ENCODE data around the gene ETHE1.

ETHE1 gene

GRCh38 chr19:43489310-43489709 lies 37.7 kb downstream of the ETHE1 start:
- DNase-seq = no peak

GRCh38 chr19:43488179-43488578 lies 38.8 kb downstream of the ETHE1 start:
- no peak for DNase-seq

GRCh38 chr19:43486412-43486811 lies 40.6 kb downstream of the ETHE1 start:
- no peak for DNase-seq

- no peak for DNase-seq
Observed at GRCh38 chr19:43485951-43486350, 41.0 kb downstream of the ETHE1 start.

- no peak for DNase-seq
Observed at GRCh38 chr19:43483281-43483680, 43.7 kb downstream of the ETHE1 start.

GRCh38 chr19:43482193-43482592 lies 44.8 kb downstream of the ETHE1 start:
- DNase-seq = no peak

GRCh38 chr19:43481701-43482100 lies 45.3 kb downstream of the ETHE1 start:
- DNase-seq = no peak

- DNase-seq = no peak
Observed at GRCh38 chr19:43480574-43480973, 46.4 kb downstream of the ETHE1 start.

GRCh38 chr19:43479961-43480561 lies 46.9 kb downstream of the ETHE1 start:
- DNase-seq = no peak

- no peak for DNase-seq
Observed at GRCh38 chr19:43479226-43479625, 47.8 kb downstream of the ETHE1 start.

- DNase-seq = no peak
Observed at GRCh38 chr19:43478323-43478722, 48.7 kb downstream of the ETHE1 start.

GRCh38 chr19:43476606-43477005 lies 50.4 kb downstream of the ETHE1 start:
- no peak for DNase-seq

- DNase-seq = peak; percentile 11 to 85 (median 66)
Observed at GRCh38 chr19:43474986-43475705, 51.9 kb downstream of the ETHE1 start.

- no peak for DNase-seq
Observed at GRCh38 chr19:43474487-43474886, 52.5 kb downstream of the ETHE1 start.

GRCh38 chr19:43471091-43471490 lies 55.9 kb downstream of the ETHE1 start:
- DNase-seq = no peak

GRCh38 chr19:43470288-43470687 lies 56.7 kb downstream of the ETHE1 start:
- no peak for DNase-seq

GRCh38 chr19:43469160-43469480 lies 57.9 kb downstream of the ETHE1 start:
- no peak for DNase-seq

GRCh38 chr19:43468354-43469159 lies 58.4 kb downstream of the ETHE1 start:
- no peak for DNase-seq

GRCh38 chr19:43467730-43468129 lies 59.3 kb downstream of the ETHE1 start:
- DNase-seq = no peak

- no peak for DNase-seq
Observed at GRCh38 chr19:43467276-43467675, 59.7 kb downstream of the ETHE1 start.

GRCh38 chr19:43466793-43467192 lies 60.2 kb downstream of the ETHE1 start:
- DNase-seq = no peak

- no peak for DNase-seq
Observed at GRCh38 chr19:43465468-43466120, 61.4 kb downstream of the ETHE1 start, which contains the start of gene LYPD3. Gene LYPD3, minus strand, starts transcription at chr19:43465608. Its CDS starts 37 bp downstream, at chr19:43465571.
